Measurements from ENCODE around the gene KCNK15.

KCNK15 gene

DNA sequence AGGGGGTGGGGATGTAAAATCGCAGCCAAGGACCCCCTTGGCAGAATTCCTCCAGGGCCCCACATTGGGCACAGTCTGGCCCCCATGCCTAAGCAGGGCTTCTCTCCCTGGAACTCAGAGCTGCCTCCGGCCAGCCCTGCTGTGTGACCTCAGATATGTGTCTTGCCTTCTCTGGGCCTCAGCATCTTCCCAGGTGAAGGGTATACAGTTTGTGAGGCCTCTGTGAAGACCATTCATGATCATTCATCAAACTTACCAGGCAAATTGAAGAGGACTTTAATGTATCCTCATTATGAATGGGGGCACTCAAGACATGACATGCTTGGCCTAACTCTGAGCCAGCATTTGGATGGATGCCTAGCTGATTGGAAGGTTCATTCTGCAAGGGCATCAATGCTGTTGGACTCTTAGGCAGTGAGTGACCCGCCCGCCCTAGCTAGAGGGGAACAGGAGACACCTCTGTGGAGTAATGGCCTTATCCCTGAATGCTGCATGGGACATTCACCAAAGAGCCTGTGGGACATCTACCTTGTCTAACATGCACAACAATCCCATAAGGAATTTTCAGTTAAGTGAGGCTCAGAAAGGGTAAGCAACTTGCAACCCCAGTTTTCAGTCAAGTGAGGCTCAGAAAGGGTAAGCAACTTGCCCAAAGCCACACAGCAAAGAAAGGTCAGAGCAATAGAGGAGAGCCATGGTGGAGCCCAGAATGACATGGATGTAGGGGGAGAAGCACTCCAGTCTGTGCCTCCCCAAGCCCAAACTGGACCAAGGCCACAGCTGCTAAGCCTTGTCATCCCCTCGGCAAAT lies 30.0 kb upstream of the KCNK15 start:
- DNase-seq = no peak

DNA sequence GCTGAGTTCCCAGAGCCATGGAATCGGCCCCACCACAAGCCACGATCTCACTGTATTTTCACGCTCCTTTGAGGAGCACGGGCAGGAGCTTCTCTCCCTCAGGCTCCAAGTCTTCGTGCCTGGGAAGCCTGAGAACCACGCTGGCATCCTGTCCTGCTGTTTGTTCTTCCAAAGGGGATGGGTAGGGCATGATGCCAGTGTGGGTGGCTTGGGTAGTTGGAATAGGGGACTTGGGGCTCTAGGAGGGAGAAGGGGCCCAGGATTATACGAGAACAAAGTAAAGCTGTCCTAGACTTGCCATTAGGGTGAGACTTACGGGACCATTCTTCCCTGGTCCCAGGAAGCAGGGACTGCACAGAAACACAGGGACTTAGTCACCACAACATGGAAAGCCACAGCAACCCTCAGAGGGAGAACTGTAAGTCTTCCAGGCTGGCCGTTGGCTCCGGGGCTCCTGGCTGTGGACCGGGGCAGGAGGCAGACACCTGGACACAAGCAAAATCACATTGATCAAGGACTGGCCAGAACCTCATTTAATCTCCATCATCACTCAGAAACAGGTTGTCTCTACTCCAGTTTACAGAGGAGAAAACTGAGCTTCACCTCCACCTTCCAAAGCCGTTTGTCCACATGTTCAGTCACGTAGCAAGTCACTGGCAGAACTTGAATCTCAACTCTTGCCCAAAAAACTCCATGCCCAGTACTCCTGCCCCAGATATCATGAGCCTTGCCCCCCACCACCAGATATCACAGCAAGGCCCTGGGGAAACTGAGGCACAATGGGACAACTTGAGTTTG lies 29.2 kb upstream of the KCNK15 start:
- DNase-seq = no peak

DNA sequence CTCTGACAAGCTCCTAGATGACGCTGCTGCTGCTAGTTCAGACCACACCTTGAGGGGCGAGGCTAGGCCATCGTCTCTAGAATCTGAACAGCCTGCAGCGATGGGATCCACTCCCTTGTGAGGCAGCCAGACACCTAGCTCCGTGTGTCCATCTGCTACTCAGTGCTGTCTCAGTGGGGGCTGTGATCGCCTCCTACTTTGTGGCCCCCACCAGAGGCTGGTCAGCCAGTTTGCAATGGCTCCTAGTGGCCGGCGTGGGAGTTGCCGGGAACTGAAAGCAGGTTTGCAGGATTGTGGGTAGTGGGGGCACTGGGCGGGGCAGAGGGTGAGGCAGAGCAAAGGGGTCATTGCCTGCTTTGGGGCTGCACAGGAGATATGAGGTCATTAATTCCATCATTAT lies 27.7 kb upstream of the KCNK15 start:
- DNase-seq = no peak

DNA sequence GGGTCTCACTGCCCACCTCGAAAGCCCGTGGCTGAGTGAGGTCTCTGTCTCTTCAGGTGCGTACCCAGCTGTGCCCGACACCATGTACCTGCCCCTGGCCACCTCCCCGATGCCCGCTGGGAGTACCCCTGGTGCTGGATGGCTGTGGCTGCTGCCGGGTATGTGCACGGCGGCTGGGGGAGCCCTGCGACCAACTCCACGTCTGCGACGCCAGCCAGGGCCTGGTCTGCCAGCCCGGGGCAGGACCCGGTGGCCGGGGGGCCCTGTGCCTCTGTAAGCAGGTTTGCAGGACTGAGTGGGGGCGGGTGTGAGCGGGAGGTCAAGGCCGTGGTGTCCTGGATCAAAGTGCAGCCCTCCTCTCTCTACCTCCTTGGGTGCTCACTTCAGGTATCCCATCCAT lies 25.8 kb upstream of the KCNK15 start:
- DNase-seq = no peak

DNA sequence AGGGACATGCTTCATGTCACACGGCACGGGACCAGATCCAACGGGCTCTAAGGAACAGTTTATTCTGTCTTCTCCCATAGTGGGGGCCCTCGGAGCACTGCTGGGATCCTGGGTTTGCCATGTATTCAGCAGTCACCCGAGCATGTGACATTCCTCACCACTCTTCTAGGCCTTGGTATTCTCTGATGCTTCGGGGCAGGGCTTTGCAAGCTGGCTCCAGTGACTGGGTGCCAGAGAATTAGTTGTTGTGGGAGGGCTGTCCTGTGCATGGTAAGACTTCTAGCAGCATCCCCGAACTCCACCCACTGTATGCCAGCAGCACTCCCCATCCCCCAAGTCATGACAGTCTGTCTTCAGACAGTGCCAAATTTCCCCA lies 25.1 kb upstream of the KCNK15 start:
- DNase-seq = no peak

DNA sequence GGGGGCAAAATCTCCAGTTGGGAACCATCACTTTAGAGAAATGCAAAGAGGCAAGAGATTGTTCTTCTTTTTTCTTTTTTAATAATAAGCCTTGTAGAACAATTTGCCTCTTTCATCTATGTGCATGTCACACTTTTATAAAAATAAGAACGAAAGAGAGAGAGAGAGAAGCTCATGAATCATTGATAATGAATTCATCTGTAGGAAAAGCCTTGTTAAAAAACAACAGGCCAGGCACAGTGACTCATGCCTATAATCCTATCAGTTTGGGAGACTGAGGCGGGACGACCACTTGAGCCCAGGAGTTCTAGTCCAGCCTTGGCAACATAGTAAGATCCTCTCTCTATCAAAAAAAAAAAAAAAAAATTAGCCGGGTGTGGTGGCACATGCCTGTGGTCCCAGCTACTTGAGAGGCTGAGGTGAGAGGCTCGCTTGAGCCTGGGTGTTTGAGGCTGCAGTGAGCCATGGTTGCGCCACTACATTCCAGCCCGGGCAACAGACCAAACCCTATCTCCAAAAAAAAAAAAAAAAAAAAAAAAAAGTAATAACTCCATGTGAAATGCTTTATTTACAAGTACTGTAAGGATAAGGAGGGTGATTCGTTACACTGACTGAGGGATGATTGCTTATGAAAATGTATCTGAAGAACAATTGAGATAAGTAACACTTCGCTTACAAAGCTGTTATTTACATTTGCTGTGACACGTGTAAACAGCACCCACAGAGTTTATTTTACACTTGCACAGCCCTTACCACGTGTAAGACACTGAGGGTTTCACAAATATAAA lies 24.5 kb upstream of the KCNK15 start:
- no peak for DNase-seq

DNA sequence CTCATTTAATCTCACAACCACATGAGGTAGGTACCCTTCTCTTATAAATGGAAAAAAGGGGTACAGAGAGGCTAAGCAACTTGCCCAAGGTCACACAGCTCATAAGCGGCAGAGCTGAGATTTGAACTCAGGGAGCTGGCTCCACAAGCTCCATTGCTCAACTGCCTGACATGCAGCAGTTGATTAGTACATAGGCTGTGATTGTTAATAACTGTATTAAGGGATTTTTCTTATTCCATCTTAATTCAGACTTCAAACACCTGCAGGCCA lies 23.9 kb upstream of the KCNK15 start:
- no peak for DNase-seq

DNA sequence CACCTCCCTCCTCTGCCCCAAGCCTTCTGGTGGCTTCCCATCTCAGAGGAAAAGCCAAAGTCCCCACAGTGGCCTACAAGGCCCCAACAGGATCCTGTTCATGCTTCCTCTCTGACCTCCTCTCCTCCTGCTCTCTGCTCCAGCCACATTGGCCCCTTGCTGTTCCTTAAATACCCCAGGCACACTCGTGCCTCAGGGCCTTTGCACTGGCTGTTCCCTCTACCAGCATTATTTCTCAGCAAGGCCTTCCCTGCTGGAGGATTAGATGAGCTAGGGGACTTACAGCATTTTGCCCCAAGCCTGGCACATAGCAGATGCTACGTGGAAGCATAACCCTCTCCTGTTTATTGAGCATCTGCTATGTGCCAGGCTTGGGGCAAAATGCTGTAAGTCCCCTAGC lies 22.7 kb upstream of the KCNK15 start:
- no peak for DNase-seq

DNA sequence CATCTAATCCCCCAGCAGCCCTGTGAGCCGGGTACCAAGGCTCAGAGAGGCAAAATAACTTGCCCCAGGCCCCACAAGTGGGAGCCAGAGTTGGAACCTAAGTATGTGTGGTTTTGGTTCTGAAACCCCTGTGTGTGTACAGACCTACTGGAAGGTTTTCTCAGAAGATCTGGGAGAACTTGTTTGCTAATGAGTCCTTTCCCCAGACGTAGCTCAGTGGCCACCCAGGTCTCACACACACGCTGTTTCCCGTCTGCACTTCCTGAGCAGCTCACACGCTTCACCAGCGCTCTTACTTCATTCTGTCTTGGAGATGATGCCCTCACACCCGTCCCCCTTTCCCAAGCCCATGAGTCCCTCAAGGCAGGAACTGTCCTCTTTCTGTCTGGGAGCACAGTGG lies 22.3 kb upstream of the KCNK15 start:
- no peak for DNase-seq

DNA sequence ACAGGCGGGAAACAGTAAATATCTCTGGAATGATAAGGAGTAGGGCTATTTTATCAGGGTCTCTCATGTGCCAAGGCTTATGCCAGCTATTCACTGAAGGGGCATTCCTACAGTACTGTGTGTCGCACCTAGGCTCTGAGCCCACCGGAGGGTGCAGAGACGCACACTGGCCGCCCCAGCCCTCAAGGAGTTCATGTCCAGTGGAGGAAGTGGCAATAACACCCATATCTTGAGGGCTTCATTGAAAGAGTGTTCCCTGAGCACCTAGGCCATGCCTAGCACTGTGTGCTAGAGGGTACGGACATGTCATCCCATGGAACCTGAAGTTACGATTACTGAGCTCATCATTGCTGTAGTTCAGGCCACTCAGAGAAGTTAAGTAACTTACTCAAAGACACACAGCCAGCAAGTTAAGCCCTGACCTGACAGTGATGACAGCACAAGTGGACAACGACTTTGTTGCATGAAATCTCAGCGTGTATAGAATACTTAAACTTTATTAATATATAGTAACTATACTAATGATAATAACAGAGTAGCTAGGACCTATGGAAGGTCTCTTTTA lies 21.8 kb upstream of the KCNK15 start:
- no peak for DNase-seq

DNA sequence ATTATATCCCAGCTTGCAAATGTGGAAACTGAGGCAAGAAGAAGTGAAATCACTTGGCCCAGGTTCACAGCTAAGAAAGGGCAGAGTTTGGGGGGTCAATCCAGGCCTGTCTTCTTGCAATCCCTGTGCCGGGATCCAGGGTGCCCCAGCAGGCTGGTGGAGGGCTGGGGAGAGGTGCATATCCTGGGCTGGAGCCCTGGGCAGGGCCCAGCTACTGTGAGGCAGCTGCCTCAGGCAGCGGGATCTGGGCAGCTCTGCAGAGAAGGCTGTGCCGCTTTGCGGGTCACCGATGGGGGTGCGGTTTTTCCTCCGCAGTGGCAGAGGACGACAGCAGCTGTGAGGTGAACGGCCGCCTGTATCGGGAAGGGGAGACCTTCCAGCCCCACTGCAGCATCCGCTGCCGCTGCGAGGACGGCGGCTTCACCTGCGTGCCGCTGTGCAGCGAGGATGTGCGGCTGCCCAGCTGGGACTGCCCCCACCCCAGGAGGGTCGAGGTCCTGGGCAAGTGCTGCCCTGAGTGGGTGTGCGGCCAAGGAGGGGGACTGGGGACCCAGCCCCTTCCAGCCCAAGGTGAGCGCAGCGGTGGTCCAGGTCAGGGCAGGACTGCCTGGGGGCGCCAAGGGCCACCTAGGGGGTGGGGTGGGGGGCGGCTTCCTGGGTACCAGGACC lies 21.1 kb upstream of the KCNK15 start:
- DNase-seq = no peak

DNA sequence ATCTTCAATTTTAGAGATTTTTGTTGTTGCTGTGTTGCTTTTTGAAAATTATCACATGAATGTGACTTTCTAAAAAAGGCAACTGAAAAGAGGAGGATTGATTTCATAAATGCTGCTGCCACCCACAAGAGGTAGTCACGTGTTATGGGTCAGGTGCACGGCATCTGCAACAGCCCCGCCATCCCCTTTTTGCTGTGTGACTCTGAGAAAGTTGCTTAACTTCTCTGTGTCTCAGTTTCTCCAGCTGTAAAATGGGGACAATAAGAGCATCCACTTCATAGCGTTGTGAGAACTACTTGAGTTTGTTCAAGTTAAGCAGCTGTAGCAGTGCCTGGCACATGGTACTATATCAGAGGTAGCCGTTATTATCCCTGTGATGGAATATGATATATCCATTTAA lies 19.8 kb upstream of the KCNK15 start:
- DNase-seq = no peak

DNA sequence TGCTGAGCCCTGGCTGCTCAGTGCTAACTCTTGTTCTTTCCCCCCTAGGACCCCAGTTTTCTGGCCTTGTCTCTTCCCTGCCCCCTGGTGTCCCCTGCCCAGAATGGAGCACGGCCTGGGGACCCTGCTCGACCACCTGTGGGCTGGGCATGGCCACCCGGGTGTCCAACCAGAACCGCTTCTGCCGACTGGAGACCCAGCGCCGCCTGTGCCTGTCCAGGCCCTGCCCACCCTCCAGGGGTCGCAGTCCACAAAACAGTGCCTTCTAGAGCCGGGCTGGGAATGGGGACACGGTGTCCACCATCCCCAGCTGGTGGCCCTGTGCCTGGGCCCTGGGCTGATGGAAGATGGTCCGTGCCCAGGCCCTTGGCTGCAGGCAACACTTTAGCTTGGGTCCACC lies 18.6 kb upstream of the KCNK15 start:
- DNase-seq = no peak

DNA sequence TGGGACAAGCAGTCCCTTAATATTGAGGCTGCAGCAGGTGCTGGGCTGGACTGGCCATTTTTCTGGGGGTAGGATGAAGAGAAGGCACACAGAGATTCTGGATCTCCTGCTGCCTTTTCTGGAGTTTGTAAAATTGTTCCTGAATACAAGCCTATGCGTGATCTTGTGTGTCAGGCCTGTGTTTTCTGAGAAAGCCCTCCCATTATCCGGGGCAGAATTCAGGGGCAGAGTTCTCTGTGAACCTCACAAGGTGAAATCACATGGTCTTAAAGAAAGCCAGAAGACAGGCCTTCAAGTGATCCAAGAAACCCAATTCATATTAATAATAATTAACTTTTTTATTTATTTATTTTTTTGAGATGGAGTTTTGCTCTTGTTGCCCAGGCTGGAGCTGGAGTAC lies 18.0 kb upstream of the KCNK15 start:
- no peak for DNase-seq

DNA sequence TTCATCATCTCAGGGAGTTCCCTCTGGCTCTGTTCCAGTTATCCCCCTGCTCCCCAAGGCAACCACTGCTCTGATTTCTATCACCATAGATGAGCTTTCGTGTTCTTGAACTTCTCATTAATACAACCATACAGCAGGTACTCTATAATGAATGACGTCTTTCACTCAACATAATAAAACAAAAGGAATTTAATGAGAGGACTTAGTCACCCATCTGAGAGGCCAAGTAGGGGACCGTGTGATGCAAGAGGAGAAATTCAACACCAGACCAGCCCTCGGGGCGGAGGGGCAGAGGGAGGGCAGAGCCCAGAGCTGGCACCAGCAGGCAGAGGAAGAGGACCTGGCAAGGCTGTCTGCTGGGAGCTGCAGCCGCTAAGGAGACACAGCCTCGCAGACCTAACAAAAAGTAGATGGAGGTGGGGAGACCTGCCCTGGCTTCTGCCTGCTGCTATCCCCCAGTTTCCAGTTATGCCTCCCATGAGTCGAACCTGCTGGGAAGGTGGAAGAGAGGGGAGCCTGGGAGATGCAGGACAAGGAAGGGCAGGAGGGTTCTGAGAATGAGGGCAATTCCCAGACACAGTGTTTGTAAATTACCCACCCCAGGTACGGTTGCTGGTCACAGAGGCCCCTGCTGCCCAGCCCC lies 16.7 kb upstream of the KCNK15 start:
- DNase-seq = peak; percentile 88

DNA sequence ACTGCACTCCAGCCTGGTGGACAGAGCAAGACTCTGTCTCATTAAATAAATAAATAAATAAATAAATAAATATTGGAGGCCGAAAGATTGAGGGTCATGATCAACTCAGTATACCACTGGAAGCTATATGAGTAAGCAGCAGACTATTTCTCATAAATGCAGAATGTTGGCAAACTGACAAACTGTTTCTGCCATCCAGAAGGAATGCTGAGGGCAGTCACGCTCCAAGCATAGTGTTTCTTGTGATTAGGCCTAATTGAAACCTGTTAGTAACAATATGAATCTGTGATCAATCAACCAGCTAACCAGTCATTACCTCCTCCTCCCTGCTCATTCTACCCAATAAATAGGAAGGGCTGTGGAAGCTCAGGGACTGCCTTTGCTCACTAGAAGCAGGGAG lies 15.2 kb upstream of the KCNK15 start:
- no peak for DNase-seq

DNA sequence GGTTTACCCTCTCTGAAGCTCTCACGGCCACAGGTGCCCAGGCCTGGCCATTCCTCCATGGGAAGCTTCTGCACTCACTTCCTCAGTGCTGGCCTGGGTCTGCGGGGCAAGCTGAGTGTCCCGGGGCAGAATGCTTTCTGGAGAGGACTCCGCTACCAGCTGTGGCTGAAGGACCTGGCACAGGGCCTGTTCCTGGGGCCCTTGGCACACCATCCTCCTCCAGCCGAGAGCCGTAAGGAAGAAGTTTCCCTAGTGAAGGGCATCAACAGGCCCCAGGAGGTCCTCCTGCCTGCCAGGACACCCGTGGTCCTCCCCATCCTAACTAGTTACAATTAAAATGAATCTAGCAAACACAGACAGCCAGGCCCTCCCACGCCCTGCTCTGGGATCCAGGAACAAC lies 14.0 kb upstream of the KCNK15 start:
- no peak for DNase-seq

DNA sequence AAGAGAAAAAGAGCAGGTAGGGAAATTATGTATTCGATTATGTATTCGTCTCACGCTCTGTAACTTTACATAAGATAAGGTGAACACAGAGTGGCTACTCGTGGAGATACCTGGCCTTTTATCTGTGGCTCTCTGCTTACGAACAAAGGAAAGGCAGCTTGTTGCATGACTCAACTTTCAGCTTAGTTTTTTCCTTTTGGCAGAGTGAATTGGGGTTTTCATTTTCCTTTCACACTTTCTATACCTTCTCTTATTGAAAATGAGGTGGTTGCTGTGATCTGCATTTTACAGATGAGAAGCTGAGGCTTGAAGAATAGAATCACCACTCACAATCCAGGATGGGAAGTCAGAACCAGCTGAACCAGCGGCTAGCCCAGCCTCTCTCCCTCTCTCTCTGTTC lies 13.3 kb upstream of the KCNK15 start:
- no peak for DNase-seq

DNA sequence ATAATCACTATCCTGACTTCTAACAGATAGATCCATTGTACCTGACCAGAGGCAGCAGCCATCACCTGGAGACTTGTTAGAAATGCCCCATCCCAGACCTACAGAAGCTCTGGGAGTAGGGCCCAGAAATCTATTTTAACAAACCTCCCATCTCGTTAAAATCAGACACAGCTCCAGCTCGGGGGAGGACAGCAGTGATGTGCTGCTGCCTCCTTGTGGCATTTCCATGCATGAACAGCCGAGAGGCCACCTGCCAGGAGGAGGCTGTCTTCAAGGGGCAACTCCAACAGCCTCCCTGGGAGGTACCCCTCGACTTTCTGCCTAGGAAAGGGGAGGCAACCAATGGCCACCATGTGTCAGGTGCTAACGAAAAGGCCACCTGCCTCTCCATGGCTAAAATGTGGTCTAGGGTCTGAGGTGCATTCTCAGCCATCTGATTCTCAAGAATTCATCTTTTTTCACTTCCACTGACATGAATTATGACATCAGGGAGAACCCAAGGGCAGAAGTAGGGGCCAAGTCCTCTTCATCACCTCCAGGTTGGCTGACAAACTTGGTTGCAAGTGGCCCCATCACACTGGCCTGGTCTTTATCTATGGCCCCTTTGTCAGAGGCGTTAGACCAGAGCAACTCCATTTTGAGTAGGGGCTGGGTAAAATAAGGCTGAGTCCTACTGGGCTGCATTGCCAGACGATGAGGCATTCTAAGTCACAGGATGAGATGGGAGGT lies 12.2 kb upstream of the KCNK15 start:
- DNase-seq = peak; percentile 42

DNA sequence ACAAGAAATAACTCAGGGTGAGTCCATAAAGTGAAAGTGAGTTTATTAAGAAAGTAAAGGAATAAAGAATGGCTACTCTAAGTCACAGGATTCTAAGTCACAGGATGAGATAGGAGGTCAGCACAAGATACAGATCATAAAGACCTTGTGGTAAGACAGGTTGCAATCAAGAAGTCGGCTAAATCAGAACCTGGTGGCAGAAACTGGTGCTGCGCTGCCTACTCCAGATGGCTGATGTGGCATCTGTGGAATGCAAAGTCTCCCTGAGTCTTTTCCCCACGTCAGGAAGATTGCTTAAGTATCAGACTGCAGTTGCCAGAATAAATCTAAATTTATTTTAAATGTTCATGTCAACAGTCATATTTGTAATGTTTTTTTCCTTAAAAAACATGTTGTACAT lies 10.7 kb upstream of the KCNK15 start:
- no peak for DNase-seq

DNA sequence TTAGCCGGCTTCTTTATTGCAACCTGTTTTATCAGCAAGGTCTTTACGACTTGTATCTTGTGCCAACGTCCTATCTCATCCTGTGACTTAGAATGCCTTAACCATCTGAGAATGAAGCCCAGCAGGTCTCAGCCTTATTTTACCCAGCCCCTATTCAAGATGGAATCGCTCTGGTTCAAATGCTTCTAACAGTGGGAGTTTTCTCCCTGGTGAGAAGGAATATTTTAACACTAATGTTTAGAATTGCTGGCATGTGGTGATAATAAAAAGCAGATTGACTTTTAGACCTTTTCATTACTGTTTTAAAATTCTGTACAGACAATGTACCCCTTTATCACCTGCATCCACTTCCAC lies 9.9 kb upstream of the KCNK15 start:
- no peak for DNase-seq
